Liver (tissue), 9 donors: ENCODE data around the gene CRYL1. TPM values are rescaled to one million over a fixed set of nuclear protein-coding genes. Genes with fewer than 3 reads are reported as not detected.

Source experiments
- DNase-seq: peaks from one replicate; pipeline ENCODE4 v3.0.0-alpha.2; 2017; ENCODE audit warnings: low spot score
- H3K27ac ChIP-seq, 2 donors: one replicate each; pipeline ENCODE4 v1.7.0; 2013; ENCODE audit warnings: inconsistent platforms in 2 of 2, low read length in 2 of 2, control low read depth in 1 of 2, low read depth in 1 of 2, mild to moderate bottlenecking in 1 of 2
- H3K27me3 ChIP-seq, 4 donors: one replicate each; pipeline versions ENCODE4 v1.6.1 to v1.7.0; 2013; ENCODE audit warnings: low read length in 3 of 4, inconsistent platforms in 1 of 4, mild to moderate bottlenecking in 1 of 4, moderate library complexity in 1 of 4; ENCODE audit not compliant: control insufficient read depth in 4 of 4, insufficient read depth in 4 of 4
- H3K36me3 ChIP-seq, 4 donors: one replicate each; pipeline versions ENCODE4 v1.6.1 to v1.7.0; 2013; ENCODE audit warnings: low read length in 3 of 4, mild to moderate bottlenecking in 3 of 4, low read depth in 1 of 4, moderate library complexity in 1 of 4; ENCODE audit not compliant: control insufficient read depth in 4 of 4, insufficient read depth in 3 of 4
- H3K4me1 ChIP-seq, 4 donors: one replicate each; pipeline versions ENCODE4 v1.6.1 to v1.7.0; 2013; ENCODE audit warnings: low read length in 3 of 4, mild to moderate bottlenecking in 3 of 4, moderate library complexity in 1 of 4; ENCODE audit not compliant: control insufficient read depth in 4 of 4, insufficient read depth in 4 of 4
- H3K4me3 ChIP-seq, 3 donors: one replicate each; pipeline versions ENCODE4 v1.6.1 to v1.7.0; 2013; ENCODE audit warnings: low read length in 3 of 3, control low read depth in 1 of 3, low read depth in 1 of 3, mild to moderate bottlenecking in 1 of 3
- H3K9ac ChIP-seq, 2 donors: one replicate each; pipeline ENCODE4 v1.7.0; 2013; ENCODE audit warnings: low read length in 2 of 2, mild to moderate bottlenecking in 2 of 2, moderate library complexity in 2 of 2, control low read depth in 1 of 2, low read depth in 1 of 2
- H3K9me3 ChIP-seq, 4 donors: one replicate each; pipeline versions ENCODE4 v1.6.1 to v1.7.0; 2013; ENCODE audit warnings: low read length in 3 of 4; ENCODE audit not compliant: control insufficient read depth in 4 of 4
- EGR1 ChIP-seq, 2 donors: IDR thresholded peaks; 2 replicates each; pipeline ENCODE4 v1.6.1; 2016 to 2018; ENCODE audit warnings: antibody characterized with exemption in 2 of 2, low read depth in 2 of 2
- FOXA1 ChIP-seq: IDR thresholded peaks from 2 replicates; pipeline ENCODE4 v1.6.1; 2016; ENCODE audit warnings: antibody characterized with exemption
- FOXA2 ChIP-seq: IDR thresholded peaks from 2 replicates; pipeline ENCODE4 v1.6.1; 2016; ENCODE audit warnings: antibody characterized with exemption
- HNF4G ChIP-seq: IDR thresholded peaks from 2 replicates; pipeline ENCODE4 v1.6.1; 2016; ENCODE audit warnings: antibody characterized with exemption
- JUND ChIP-seq, 2 donors: IDR thresholded peaks; 2 replicates each; pipeline ENCODE4 v1.6.1; 2016; ENCODE audit warnings: antibody characterized with exemption in 2 of 2
- NR2F2 ChIP-seq: IDR thresholded peaks from 2 replicates; pipeline ENCODE4 v1.6.1; 2016; ENCODE audit warnings: antibody characterized with exemption
- RAD21 ChIP-seq, 2 donors: IDR thresholded peaks; 2 replicates each; pipeline ENCODE4 v1.6.1; 2016; ENCODE audit warnings: antibody characterized with exemption in 2 of 2, mild to moderate bottlenecking in 2 of 2
- RXRA ChIP-seq, 2 donors: IDR thresholded peaks; 2 replicates each; pipeline ENCODE4 v1.6.1; 2017 to 2018; ENCODE audit warnings: antibody characterized with exemption in 2 of 2, mild to moderate bottlenecking in 1 of 2
- SP1 ChIP-seq: IDR thresholded peaks from 2 replicates; pipeline ENCODE4 v1.6.1; 2018; ENCODE audit warnings: antibody characterized with exemption, mild to moderate bottlenecking
- TAF1 ChIP-seq: conservative IDR thresholded peaks from 2 replicates; pipeline ENCODE4 v1.6.1; 2016; ENCODE audit warnings: antibody characterized with exemption, mild to moderate bottlenecking
- YY1 ChIP-seq: IDR thresholded peaks from 2 replicates; pipeline ENCODE4 v1.6.1; 2016; ENCODE audit warnings: antibody characterized with exemption, mild to moderate bottlenecking
- WGBS: extraction: QIAGEN DNeasy Blood & Tissue Kit; methylation state at CpG from one replicate; pipeline ENCODE4 v1.1.7; 2013; 5-methylcytosine and 5-hydroxymethylcytosine counted together
- polyA plus RNA-seq, 2 donors: library from polyadenylated mRNA; stranded (reverse) in 1 of 2; unstranded in 1 of 2; fragments of 200-250 nt in 1 of 2; fragments of >200 nt in 1 of 2; fragmentation: Nextera tagmentation in 1 of 2; extraction: Ambion mirVana in 1 of 2; gene quantifications; one replicate each; pipeline versions ENCODE4 v1.2.1 to v1.2.3, GENCODE V29; 2013 to 2015
- total RNA-seq, 2 donors: library from RNA; depleted of rRNA; stranded (reverse); fragments of >200 nt; gene quantifications; one replicate each; pipeline ENCODE4 v1.2.3, GENCODE V29; 2014
- TF ChIP-seq, protein P1 (sequence below): IDR thresholded peaks from 2 replicates; pipeline ENCODE4 v1.6.1; 2016; ENCODE audit warnings: antibody characterized with exemption
- TF ChIP-seq, protein P2 (sequence below): IDR thresholded peaks from 2 replicates; pipeline ENCODE4 v1.6.1; 2016; ENCODE audit warnings: antibody characterized with exemption
- TF ChIP-seq, protein P3 (sequence below): fragments of 150-350 bp; IDR thresholded peaks from 2 replicates; pipeline ENCODE4 v1.5.1; 2017; ENCODE audit warnings: improper control_type of control experiment, low read depth, low read length; ENCODE audit not compliant: missing input control
- TF ChIP-seq, protein P4 (sequence below): IDR thresholded peaks from 2 replicates; pipeline ENCODE4 v1.6.1; 2016; ENCODE audit warnings: antibody characterized with exemption, mild to moderate bottlenecking
- TF ChIP-seq, protein P5 (sequence below): IDR thresholded peaks from 2 replicates; pipeline ENCODE4 v1.6.1; 2016; ENCODE audit warnings: antibody characterized with exemption
- donor health status: healthy.
- donor health status: healthy.
- donor health status: healthy.
- donor health status: healthy.
- donor health status: healthy.

CRYL1 gene
- total and polyA plus RNA-seq, 4 donors, result 87.8 to 179 (median 168) TPM

DNA sequence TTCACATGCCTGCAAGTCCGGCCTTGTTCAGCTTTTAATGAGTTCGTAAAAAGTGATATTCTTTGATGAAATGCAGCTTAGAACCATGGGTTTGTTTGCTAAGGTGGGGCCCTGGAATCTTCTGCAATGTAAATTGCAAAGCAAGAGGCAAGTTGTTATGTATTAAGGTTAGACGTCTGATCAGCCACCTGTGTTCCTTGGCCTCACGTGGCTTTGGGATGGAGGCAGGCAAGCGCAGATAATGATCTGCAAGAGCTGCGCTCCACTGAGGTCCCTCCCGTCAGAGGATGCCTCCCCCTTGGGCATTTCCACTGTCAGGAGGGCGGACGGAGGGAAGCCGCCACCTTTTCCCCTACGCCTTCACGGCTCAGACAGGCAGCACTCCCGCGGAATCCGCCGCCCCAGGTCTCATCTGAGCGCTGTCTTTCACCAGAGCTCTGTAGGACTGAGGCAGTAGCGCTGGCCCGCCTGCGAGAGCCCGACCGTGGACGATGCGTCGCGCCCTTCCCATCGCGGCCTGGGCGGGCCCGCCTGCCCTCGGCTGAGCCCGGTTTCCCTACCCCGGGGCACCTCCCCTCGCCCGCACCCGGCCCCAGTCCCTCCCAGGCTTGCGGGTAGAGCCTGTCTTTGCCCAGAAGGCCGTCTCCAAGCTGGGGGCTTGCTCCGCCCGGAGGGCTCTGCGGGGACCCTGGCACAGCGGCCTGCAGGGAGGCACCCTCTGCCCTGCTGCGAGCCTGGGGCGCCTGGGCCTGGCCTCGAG is 110.9 kb downstream of the CRYL1 start:
- Histone ChIP-seq H3K4me1 (no peaks in the 10 kb centered on the region), H3K27me3 (no peaks in the 10 kb centered on the region), H3K4me3 (no peak overlapping the region), H3K27ac (no peak overlapping the region), H3K9me3 (no peaks in the 10 kb centered on the region), H3K36me3 (peaks cover 8 to 29% (median 16%) of the 10 kb centered on the region in 4 donors), H3K9ac (no peak overlapping the region)
- DNase-seq, result no peak
- TF ChIP-seq RAD21 (IDR thresholded peaks at IDR 0.05) (no peak), RXRA (IDR thresholded peaks at IDR 0.05) (no peak), FOXA2 (no peak), HNF4G (no peak), SP1 (no peak), JUND (IDR thresholded peaks at IDR 0.05) (no peak), TAF1 (no peak), YY1 (no peak), NR2F2 (no peak)
- TF ChIP-seq, protein P1, sequence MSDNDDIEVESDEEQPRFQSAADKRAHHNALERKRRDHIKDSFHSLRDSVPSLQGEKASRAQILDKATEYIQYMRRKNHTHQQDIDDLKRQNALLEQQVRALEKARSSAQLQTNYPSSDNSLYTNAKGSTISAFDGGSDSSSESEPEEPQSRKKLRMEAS, result no peak
- TF ChIP-seq, protein P2, sequence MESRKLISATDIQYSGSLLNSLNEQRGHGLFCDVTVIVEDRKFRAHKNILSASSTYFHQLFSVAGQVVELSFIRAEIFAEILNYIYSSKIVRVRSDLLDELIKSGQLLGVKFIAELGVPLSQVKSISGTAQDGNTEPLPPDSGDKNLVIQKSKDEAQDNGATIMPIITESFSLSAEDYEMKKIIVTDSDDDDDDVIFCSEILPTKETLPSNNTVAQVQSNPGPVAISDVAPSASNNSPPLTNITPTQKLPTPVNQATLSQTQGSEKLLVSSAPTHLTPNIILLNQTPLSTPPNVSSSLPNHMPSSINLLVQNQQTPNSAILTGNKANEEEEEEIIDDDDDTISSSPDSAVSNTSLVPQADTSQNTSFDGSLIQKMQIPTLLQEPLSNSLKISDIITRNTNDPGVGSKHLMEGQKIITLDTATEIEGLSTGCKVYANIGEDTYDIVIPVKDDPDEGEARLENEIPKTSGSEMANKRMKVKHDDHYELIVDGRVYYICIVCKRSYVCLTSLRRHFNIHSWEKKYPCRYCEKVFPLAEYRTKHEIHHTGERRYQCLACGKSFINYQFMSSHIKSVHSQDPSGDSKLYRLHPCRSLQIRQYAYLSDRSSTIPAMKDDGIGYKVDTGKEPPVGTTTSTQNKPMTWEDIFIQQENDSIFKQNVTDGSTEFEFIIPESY, result no peak
- TF ChIP-seq, protein P3, sequence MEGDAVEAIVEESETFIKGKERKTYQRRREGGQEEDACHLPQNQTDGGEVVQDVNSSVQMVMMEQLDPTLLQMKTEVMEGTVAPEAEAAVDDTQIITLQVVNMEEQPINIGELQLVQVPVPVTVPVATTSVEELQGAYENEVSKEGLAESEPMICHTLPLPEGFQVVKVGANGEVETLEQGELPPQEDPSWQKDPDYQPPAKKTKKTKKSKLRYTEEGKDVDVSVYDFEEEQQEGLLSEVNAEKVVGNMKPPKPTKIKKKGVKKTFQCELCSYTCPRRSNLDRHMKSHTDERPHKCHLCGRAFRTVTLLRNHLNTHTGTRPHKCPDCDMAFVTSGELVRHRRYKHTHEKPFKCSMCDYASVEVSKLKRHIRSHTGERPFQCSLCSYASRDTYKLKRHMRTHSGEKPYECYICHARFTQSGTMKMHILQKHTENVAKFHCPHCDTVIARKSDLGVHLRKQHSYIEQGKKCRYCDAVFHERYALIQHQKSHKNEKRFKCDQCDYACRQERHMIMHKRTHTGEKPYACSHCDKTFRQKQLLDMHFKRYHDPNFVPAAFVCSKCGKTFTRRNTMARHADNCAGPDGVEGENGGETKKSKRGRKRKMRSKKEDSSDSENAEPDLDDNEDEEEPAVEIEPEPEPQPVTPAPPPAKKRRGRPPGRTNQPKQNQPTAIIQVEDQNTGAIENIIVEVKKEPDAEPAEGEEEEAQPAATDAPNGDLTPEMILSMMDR, result no peak
- WGBS, result 72% methylated on average over 45 of the region's 45 CpGs

DNA sequence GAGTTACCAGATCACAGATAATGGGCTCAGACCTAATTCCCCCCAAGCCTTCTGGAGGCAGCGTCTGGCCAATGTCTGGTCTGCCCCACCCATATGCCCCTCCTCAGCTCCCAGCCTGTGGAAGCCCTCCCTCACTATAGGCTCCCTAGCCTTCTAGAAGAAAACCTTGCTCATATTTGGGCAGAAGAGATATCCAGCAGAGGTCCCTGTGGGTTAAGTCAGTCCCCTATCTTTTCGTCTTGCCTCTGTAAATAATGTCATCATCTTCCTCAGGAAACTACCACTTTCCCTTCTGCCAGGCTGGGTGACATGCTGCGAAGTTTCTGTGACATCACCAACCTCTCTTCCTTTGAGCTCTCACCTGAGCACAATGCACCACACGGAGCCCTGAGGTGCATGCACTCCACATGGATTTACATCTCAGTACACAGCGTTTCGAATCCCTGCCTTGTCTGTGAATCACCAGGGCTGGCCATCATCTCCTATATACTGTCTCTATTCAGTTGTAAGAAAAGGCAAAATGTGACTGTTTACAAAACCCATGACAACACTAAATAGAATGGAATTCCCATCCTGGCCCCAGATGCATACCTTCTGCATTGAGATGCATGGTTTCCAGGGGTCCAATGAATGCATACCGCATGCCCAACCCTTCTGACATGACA is 112.8 kb downstream of the CRYL1 start:
- WGBS, result 89% methylated on average over 7 of the region's 7 CpGs
- H3K9ac ChIP-seq, result no peak overlapping the region
- no peak overlapping the region for H3K27ac ChIP-seq
- DNase-seq, result no peak
- peaks cover 5 to 21% (median 11%) of the 10 kb centered on the region in 4 donors for H3K36me3 ChIP-seq
- H3K4me1 ChIP-seq, result no peaks in the 10 kb centered on the region
- no peaks in the 10 kb centered on the region for H3K9me3 ChIP-seq
- no peak overlapping the region for H3K4me3 ChIP-seq
- no peaks in the 10 kb centered on the region for H3K27me3 ChIP-seq
- TF ChIP-seq, protein P2, result no peak
- TF ChIP-seq RXRA (IDR thresholded peaks at IDR 0.05) (no peak), FOXA1 (no peak), YY1 (no peak), JUND (IDR thresholded peaks at IDR 0.05) (no peak), NR2F2 (no peak), SP1 (no peak), FOXA2 (no peak), EGR1 (IDR thresholded peaks at IDR 0.05; ENCODE audit: low read depth in 2 of 2) (no peak), RAD21 (IDR thresholded peaks at IDR 0.05) (no peak), TAF1 (no peak)
- TF ChIP-seq, protein P4, sequence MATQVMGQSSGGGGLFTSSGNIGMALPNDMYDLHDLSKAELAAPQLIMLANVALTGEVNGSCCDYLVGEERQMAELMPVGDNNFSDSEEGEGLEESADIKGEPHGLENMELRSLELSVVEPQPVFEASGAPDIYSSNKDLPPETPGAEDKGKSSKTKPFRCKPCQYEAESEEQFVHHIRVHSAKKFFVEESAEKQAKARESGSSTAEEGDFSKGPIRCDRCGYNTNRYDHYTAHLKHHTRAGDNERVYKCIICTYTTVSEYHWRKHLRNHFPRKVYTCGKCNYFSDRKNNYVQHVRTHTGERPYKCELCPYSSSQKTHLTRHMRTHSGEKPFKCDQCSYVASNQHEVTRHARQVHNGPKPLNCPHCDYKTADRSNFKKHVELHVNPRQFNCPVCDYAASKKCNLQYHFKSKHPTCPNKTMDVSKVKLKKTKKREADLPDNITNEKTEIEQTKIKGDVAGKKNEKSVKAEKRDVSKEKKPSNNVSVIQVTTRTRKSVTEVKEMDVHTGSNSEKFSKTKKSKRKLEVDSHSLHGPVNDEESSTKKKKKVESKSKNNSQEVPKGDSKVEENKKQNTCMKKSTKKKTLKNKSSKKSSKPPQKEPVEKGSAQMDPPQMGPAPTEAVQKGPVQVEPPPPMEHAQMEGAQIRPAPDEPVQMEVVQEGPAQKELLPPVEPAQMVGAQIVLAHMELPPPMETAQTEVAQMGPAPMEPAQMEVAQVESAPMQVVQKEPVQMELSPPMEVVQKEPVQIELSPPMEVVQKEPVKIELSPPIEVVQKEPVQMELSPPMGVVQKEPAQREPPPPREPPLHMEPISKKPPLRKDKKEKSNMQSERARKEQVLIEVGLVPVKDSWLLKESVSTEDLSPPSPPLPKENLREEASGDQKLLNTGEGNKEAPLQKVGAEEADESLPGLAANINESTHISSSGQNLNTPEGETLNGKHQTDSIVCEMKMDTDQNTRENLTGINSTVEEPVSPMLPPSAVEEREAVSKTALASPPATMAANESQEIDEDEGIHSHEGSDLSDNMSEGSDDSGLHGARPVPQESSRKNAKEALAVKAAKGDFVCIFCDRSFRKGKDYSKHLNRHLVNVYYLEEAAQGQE, result no peak
- TF ChIP-seq, protein P5, sequence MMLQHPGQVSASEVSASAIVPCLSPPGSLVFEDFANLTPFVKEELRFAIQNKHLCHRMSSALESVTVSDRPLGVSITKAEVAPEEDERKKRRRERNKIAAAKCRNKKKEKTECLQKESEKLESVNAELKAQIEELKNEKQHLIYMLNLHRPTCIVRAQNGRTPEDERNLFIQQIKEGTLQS, result no peak
- TF ChIP-seq, protein P1, result no peak
- TF ChIP-seq, protein P3, result no peak
